ENCODE results near the gene KRT12.

DNA sequence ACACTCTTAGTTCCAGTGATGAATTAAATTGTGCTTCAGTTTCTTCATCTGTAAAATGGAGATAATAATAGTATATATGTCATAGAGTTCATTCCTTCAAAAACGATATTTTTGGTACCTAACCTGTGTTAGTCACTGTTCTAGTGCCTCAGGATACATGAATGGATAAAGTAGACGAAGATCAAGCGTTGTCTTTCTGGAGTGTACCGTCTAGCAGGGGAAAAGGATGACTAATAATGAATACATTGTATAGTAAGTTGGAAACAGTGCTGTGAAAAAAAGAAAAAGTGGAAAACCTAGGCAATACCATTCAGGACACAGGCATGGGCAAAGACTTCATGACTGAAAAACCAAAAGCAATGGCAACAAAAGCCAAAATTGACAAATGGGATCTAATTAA is 53.2 kb downstream of the KRT12 start:
- TF ChIP-seq, protein P1, sequence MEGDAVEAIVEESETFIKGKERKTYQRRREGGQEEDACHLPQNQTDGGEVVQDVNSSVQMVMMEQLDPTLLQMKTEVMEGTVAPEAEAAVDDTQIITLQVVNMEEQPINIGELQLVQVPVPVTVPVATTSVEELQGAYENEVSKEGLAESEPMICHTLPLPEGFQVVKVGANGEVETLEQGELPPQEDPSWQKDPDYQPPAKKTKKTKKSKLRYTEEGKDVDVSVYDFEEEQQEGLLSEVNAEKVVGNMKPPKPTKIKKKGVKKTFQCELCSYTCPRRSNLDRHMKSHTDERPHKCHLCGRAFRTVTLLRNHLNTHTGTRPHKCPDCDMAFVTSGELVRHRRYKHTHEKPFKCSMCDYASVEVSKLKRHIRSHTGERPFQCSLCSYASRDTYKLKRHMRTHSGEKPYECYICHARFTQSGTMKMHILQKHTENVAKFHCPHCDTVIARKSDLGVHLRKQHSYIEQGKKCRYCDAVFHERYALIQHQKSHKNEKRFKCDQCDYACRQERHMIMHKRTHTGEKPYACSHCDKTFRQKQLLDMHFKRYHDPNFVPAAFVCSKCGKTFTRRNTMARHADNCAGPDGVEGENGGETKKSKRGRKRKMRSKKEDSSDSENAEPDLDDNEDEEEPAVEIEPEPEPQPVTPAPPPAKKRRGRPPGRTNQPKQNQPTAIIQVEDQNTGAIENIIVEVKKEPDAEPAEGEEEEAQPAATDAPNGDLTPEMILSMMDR (optimal IDR thresholded peaks at IDR 0.05 in 1 of 3, IDR thresholded peaks at IDR 0.05 in 1 of 3, conservative IDR thresholded peaks at IDR 0.05 in 1 of 3; ENCODE audit: extremely low read depth in 1 of 3, insufficient read depth in 2 of 3, low read length in 3 of 3): no peak
- no peak for TF ChIP-seq EZH2 (IDR thresholded peaks at IDR 0.05; ENCODE audit: low read length)
